GM21619 (cell line): ENCODE data around the gene CLASP1.

Experiments
- ATAC-seq: cut with Tn5 transposase; IDR thresholded peaks from one replicate; pipeline ENCODE4 v1.9.1; 2021; ENCODE audit not compliant: unreplicated experiment

Gene CLASP1

DNA sequence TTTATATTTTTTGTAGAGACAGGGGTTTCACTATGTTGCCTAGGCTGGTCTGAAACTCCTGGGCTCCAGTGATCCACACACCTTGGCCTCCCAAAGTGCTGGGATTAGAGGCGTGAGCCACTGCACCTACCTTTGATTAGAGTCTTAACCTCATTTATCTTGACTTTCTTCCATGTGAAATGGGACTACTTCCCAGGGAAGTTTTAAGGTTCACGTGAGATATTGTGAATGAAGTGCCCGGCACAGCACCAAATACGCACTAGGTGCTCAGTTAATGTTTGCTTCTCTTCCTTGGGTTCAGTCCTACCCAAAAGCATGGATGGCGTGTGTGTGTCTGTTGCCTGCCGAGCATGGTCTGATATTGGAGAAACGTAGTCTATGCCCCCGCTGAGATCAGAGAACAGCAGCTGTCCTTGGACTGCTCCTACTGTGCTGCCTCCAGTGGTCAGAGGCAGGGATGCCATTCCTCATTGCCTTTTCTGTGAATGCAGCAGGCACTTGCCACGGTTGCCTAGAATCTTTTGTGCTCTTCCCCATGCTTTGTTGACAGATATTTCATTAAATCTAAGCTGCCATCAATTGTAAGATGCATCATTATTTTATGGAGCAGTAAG lies 351.9 kb downstream of the CLASP1 start:
- no peak for ATAC-seq

DNA sequence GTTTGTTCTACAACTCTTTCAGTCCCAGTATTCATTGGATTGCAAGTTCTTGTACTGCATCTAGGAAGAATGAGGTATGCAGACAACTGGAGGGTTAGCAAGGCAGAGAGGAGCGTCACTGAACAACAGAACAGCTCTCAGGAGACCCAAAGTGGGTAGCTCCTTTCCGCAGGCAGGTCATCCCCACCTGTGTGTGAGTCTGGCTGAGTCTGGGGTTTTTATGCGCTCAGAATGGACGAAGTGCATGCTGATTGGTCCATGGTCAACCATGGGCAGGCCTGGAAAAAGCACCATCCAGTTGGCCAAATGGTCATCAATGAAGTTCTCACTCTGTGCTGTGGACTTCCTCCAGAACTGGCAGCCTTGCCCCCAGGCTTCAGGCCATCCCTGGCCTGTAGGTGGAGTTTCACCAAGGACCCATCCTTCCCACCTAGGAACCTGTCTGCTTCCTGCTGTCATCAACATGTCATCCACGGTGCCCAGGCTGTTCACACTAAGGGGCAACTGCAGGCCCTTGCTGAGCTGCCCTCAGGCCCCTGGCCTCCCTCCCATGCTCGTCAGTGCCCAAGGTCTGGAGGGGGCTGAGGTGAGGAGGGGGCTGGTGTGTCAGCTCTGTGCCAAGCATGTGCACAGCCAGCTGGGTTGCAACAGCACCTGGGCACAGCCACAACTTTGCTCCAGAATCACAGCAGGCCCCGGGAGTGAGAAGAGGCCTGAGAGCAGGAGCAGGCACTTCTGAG lies 353.2 kb downstream of the CLASP1 start:
- no peak for ATAC-seq

DNA sequence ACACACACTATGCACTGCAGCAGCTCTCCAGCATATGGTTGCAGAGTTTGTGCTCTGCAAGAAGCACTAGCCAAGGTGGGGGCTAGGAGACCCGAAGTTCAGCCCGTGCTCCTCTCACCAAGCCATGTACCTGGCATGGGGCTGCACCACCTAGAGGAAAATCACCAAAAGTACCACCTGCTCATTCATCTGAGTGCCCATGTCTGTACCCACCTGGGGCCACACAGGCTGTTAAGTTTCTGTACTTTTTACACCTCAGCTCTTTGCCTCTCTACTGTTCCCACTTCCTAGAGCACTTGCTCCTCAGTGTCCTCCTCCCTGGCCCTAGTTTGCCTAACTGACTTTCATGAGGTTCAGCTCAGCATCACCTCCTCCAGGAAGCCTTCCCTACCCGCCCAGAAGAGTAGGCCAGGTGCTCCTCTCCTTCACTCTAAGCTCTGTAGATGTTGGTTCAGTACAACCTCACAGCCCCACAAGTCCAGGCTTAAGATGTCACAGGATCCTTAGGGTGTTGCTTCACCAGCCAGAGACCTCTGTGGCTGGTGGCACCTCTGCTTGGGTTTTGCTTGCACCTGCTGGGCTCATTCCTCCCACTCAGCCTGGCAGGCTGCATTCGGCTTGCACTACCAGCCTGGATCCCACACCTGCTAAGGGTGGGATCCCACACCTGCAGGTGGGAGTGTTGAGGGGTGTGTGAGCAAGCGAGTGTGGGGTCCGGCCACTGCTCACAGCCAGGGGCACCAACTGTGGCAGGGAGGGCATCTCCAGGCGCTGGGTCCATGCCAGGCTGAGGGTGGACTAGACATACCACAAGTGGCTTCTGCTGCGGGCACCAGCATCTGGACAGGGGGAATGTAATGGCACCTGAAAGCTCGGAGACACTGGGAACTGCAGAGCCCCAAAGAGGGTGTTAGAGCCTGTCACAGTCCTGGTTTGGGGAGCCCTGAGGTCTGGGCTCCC lies 354.1 kb downstream of the CLASP1 start:
- ATAC-seq = no peak

DNA sequence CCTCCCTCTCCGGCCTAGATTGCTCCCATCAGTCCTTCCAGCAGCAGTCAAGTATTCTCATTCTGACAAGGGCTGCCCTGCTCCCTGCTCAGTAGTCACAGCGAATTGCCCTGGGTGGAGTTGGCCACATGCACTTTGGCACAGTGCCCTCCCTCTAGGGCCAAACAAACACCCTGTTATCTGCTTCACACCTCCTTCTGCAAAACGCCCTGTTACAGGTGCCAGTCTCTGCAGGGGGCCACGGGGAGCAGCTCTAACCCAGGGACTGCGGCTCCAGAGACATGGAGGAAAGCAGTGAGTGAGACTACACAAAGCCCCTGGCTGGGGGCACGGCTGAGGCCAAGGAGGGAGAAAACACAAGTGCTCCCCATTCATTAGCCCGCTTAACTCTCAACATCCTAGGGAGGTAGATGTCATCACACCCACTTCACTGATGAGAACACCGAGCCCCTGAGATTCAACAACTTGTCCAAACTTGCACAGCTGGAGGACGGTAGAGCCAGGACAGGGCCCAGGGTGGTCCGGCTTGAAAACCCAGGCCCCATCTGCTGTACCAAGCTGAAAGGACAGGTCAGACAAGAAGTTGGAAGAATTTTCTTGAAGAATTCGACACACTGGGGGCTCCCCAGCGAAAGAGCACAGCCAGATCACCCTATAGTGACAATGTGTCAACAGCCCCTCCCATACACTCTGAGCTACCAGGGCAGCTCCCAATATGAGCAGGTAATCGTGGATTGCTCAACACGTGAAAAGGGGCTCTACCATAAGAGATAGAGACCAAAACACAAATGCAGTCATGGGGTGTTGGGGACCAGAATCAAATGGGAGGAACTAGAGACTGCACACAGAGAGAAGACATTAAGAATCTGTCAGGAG lies 355.6 kb downstream of the CLASP1 start:
- ATAC-seq = no peak

DNA sequence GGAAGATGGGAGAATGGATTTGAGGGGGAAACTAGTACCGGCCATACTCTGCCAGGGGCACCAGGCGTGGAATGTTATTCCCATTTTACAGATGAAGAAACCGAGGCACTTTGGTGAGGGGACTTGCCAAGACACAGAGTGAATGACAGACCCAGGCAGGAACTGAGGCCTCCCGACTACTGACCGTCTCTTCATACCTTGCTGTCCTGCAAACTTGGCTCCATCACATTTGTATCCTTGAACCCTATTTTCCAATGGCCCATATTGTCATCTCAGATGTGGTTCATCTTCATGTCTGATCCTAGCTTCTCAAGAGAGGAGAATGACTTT lies 358.0 kb downstream of the CLASP1 start:
- no peak for ATAC-seq

DNA sequence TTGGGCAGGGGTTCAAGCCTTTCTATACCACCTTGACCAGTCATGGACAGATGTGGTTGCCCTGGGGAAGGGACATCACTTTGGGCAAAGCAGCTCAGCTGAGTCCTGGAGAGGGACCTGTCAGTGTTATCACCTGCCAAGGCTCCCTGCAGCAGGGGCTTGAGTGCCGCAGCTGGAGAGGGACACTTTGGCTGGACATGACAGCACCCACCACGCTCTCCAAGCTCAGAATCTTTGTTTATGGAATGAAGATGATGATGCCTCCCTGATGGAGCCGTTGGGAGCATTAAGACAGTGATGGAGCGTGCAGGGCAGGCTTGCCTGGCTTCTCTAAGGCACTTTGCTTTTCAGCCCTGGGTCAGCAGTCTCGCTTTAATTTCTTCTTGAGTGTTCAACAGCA lies 360.0 kb downstream of the CLASP1 start:
- ATAC-seq = no peak

DNA sequence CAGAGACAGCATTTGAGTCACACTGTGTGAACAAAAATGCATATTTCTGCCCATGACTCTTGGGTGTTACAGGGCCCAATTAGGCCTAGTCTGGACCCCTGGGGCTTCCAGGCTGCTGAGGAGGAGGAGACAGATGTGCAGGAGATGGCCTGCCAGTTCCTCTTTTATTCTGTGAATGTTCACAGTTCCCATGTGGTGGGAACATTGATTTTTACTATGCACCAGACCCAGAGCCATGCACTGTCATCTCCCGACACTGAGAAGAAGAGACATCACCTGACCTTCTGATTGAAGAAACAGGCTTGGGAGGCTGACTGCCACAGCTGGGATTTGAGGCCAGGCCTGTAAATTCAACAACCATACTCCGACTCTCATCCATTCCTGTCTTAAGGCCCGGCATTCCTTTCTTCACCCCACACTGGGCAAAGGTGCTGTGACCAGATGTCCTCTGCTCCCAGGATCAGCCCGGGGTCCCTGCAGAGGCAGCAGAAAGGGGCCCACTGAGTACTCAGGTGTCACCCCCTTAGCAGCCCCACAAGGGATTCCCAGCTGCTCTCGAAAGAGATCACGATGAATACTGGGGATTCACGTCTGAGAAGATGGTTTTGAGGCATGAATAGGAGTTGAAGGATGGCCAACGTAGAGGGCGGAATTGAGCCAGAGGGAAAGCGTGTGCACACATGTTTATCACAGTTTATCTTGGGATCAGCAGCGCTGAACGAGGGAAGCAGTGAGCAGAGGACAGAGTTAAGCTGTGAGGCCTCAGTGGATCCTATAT lies 360.6 kb downstream of the CLASP1 start:
- no peak for ATAC-seq

DNA sequence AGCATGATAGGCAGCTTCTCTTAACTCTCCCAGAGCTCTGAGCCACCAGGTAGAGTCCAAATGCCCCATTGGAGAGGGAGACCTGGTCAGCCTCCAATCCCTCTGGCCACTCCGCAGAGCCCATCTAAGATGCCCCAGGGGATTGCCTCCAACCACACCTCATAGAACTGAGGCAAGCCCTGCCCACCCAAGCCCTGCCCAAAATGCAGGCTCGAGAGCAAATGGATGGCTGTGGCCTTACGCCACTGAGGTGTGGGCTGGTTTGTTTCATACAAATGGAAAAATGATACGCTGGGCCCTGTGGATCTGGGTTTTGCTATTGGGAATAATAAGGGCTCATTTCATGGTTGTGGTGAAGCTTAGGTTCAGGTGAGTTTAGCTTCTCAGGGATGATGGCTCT lies 361.3 kb downstream of the CLASP1 start:
- no peak for ATAC-seq
